ENCODE results near the gene OSBPL7.

The OSBPL7 gene

GRCh38 chr17:47821424-47822391 lies at the start of gene OSBPL7:
OSBPL7 (minus strand) TSS chr17:47821794; CDS start chr17:47820278, 1,516 bp downstream.
- DNase-seq (ENCODE audit: low spot score), result peak; percentile 95

GRCh38 chr17:47871048-47871447 lies 49.5 kb upstream of the OSBPL7 start:
- DNase-seq (ENCODE audit: low spot score), result no peak

- DNase-seq (ENCODE audit: low spot score), result no peak
Observed at GRCh38 chr17:47870056-47870455, 48.5 kb upstream of the OSBPL7 start.

GRCh38 chr17:47869114-47869513 lies 47.5 kb upstream of the OSBPL7 start:
- DNase-seq (ENCODE audit: low spot score), result no peak

GRCh38 chr17:47867813-47868533 lies 46.4 kb upstream of the OSBPL7 start:
- no peak for DNase-seq (ENCODE audit: low spot score)

GRCh38 chr17:47866941-47867340 lies 45.3 kb upstream of the OSBPL7 start:
- no peak for DNase-seq (ENCODE audit: low spot score)

GRCh38 chr17:47864791-47865216 lies 43.2 kb upstream of the OSBPL7 start:
- DNase-seq (ENCODE audit: low spot score), result no peak

GRCh38 chr17:47862621-47863440 lies 41.2 kb upstream of the OSBPL7 start:
- peak; percentile 90 for DNase-seq (ENCODE audit: low spot score)

- no peak for DNase-seq (ENCODE audit: low spot score)
Observed at GRCh38 chr17:47860386-47860785, 38.8 kb upstream of the OSBPL7 start.

- no peak for DNase-seq (ENCODE audit: low spot score)
Observed at GRCh38 chr17:47857551-47858455, 36.2 kb upstream of the OSBPL7 start.

- DNase-seq (ENCODE audit: low spot score), result no peak
Observed at GRCh38 chr17:47856830-47857229, 35.2 kb upstream of the OSBPL7 start.

- no peak for DNase-seq (ENCODE audit: low spot score)
Observed at GRCh38 chr17:47855737-47856136, 34.1 kb upstream of the OSBPL7 start.

GRCh38 chr17:47853616-47854015 lies 32.0 kb upstream of the OSBPL7 start:
- no peak for DNase-seq (ENCODE audit: low spot score)

GRCh38 chr17:47852113-47852949 lies 30.7 kb upstream of the OSBPL7 start:
- no peak for DNase-seq (ENCODE audit: low spot score)

- no peak for DNase-seq (ENCODE audit: low spot score)
Observed at GRCh38 chr17:47851764-47852112, 30.1 kb upstream of the OSBPL7 start.

- DNase-seq (ENCODE audit: low spot score), result peak; percentile 87
Observed at GRCh38 chr17:47850692-47851573, 29.3 kb upstream of the OSBPL7 start, which contains the start of gene SP6. SP6 (minus strand) TSS chr17:47851163; CDS start chr17:47848429, 2,734 bp downstream.

GRCh38 chr17:47850373-47850691 lies 28.7 kb upstream of the OSBPL7 start:
- DNase-seq (ENCODE audit: low spot score), result peak; percentile 52

GRCh38 chr17:47848198-47848513 lies 26.6 kb upstream of the OSBPL7 start:
- no peak for DNase-seq (ENCODE audit: low spot score)

Data from RKO (cell line).